ENCODE data around the gene NRG2.

NRG2 gene

GRCh38 chr5:139797335-139797734, 245.8 kb downstream of the NRG2 start:
- TF ChIP-seq EZH2phosphoT487 (IDR thresholded peaks at IDR 0.05; ENCODE audit: borderline replicate concordance, low read length): no peak
- H3K36me3 ChIP-seq (ENCODE audit: control insufficient read depth, low read length): no peaks in the 10 kb centered on the region
- no peaks in the 10 kb centered on the region for H3K9me2 ChIP-seq (replicated peaks; ENCODE audit: control insufficient read depth, low read length)
- no peaks in the 10 kb centered on the region for H3K9me3 ChIP-seq (ENCODE audit: control insufficient read depth, insufficient read depth, low read length)
- H3K4me1 ChIP-seq (ENCODE audit: control insufficient read depth, low read length): no peaks in the 10 kb centered on the region
- peaks cover 33% of the 10 kb centered on the region for H3K27me3 ChIP-seq (ENCODE audit: control insufficient read depth, low read length)
- no peaks in the 10 kb centered on the region for H4K20me1 ChIP-seq (ENCODE audit: control insufficient read depth, insufficient read depth, low read depth, low read length)
- H3F3A ChIP-seq (ENCODE audit: control insufficient read depth, insufficient read depth): no peaks in the 10 kb centered on the region
- no peak overlapping the region for H3K4me2 ChIP-seq (ENCODE audit: low read length)
- no peak overlapping the region for H3K27ac ChIP-seq (ENCODE audit: low read depth, low read length)
- H3K79me2 ChIP-seq (ENCODE audit: control insufficient read depth, low read length): no peaks in the 10 kb centered on the region
- H3K4me3 ChIP-seq (ENCODE audit: low read length): no peak overlapping the region
